Transverse colon (tissue), 4 donors: ENCODE data around the gene XPO6. TPM values are rescaled to one million over a fixed set of nuclear protein-coding genes. Genes with fewer than 3 reads are reported as not detected.

Experiments
- DNase-seq: peaks from one replicate; pipeline ENCODE4 v3.0.0-alpha.2; 2019
- H3K27ac ChIP-seq, 4 donors: fragments of 200-600 bp; sonication (generic); 2 replicates each; pipeline ENCODE4 v1.5.1; 2016 to 2018; ENCODE audit warnings: inconsistent platforms in 4 of 4
- H3K27me3 ChIP-seq: fragments of 200-600 bp; sonication (generic); 2 replicates; pipeline ENCODE4 v1.5.1; 2017; ENCODE audit warnings: inconsistent platforms
- H3K36me3 ChIP-seq, 4 donors: fragments of 200-600 bp; sonication (generic); 2 replicates each; pipeline ENCODE4 v1.5.1; 2017 to 2019; ENCODE audit warnings: inconsistent platforms in 4 of 4
- H3K4me1 ChIP-seq, 4 donors: fragments of 200-600 bp; sonication (generic); 2 replicates each; pipeline ENCODE4 v1.5.1; 2017 to 2020; ENCODE audit warnings: inconsistent platforms in 4 of 4
- H3K4me3 ChIP-seq, 4 donors: fragments of 200-600 bp; sonication (generic); 1 replicate in 1 of 4; 2 replicates in 3 of 4; pipeline versions ENCODE4 v1.5.1 to v1.6.1; 2017 to 2019; ENCODE audit warnings: inconsistent platforms in 4 of 4
- H3K9me3 ChIP-seq, 2 donors: fragments of 200-600 bp; sonication (generic); 2 replicates each; pipeline ENCODE4 v1.5.1; 2017 to 2019; ENCODE audit warnings: inconsistent platforms in 2 of 2
- CTCF ChIP-seq, 5 experiments: fragments of 200-600 bp in 3 of 5; fragments of 450-650 bp in 2 of 5; sonication (generic) in 3 of 5; IDR thresholded peaks; 1 replicate in 2 of 5; 2 replicates in 3 of 5; pipeline ENCODE4 v1.5.1; 2016 to 2017; ENCODE audit warnings: antibody characterized with exemption in 5 of 5, inconsistent platforms in 3 of 5, mild to moderate bottlenecking in 2 of 5, moderate library complexity in 1 of 5
- EP300 ChIP-seq: sonication (generic); formaldehyde crosslinking; IDR thresholded peaks from one replicate; pipeline ENCODE4 v1.6.1; 2017; ENCODE audit warnings: antibody characterized with exemption, low read depth
- POLR2A ChIP-seq: fragments of 450-650 bp; IDR thresholded peaks from one replicate; pipeline ENCODE4 v1.6.1; 2016; ENCODE audit warnings: antibody characterized with exemption, mild to moderate bottlenecking, moderate library complexity
- POLR2AphosphoS5 ChIP-seq, 3 donors: sonication (generic); formaldehyde crosslinking; IDR thresholded peaks; one replicate each; pipeline ENCODE4 v1.6.1; 2016; ENCODE audit warnings: antibody characterized with exemption in 3 of 3
- WGBS, 2 donors: methylation state at CpG; one replicate each; pipeline ENCODE4 v1.1.5; 2018; ENCODE audit warnings: low coverage in 1 of 2; 5-methylcytosine and 5-hydroxymethylcytosine counted together
- in situ Hi-C, 4 donors: fragments of 200-750 bp; cut with MboI; loops; one replicate each; pipeline versions ENCODE4 v1.15.0 to v1.15.1; 2017; ENCODE audit warnings: low sequenced_read_pairs in 3 of 4, low pct_ligation_motif_present in 1 of 4, low pct_unique_long_range_greater_than_20kb in 1 of 4
- intact Hi-C: fragments of 100-400 bp; cut with DNase I; formaldehyde crosslinking; loops from one replicate; pipeline ENCODE4 v1.15.1; 2023; ENCODE audit warnings: low total_unique reads
- total RNA-seq, 4 donors: library from RNA; depleted of rRNA; stranded (reverse); fragments of >200 nt; gene quantifications; one replicate each; pipeline ENCODE4 v1.1.0, GENCODE V29; 2016

The XPO6 gene
- total RNA-seq, 4 donors from 2014 or later, result 140 to 254 (median 204) TPM

GRCh38 chr16:28145796-28146195 is 66.0 kb downstream of the XPO6 start:
- intact Hi-C loops, result no loop called here
- DNase-seq, result no peak
- no peak overlapping the region for H3K27ac ChIP-seq

GRCh38 chr16:28140788-28141618 is 70.8 kb downstream of the XPO6 start:
- intact Hi-C loops, result no loop called here
- in situ Hi-C loops, result no loop called here
- H3K4me3 ChIP-seq, result no peak overlapping the region
- peaks cover 0 to 10% (median 2%) of the 10 kb centered on the region in 4 donors for H3K36me3 ChIP-seq
- H3K4me1 ChIP-seq, result peaks cover 0 to 10% (median 5%) of the 10 kb centered on the region in 4 donors
- 58 to 65% methylated on average over 2 to 5 of the region's 5 CpGs for WGBS, 2 donors
- H3K27ac ChIP-seq, result peak overlapping the region; percentile 52 to 66 (median 58)
- TF ChIP-seq EP300 (no peak), POLR2AphosphoS5 (IDR thresholded peaks at IDR 0.05) (peak in 1 of 3 donors; percentile 19), CTCF (IDR thresholded peaks at IDR 0.05) (no peak), POLR2A (peak; percentile 12)
- DNase-seq, result peak; percentile 37
- H3K9me3 ChIP-seq, result no peaks in the 10 kb centered on the region
- H3K27me3 ChIP-seq, result no peaks in the 10 kb centered on the region

More at GRCh38 chr16:28145796-28146195, 66.0 kb downstream of the XPO6 start:
- Histone ChIP-seq H3K9me3 (no peaks in the 10 kb centered on the region), H3K36me3 (peaks cover 0 to 26% (median 5%) of the 10 kb centered on the region in 4 donors), H3K27me3 (no peaks in the 10 kb centered on the region), H3K4me3 (no peak overlapping the region), H3K4me1 (peaks cover 0 to 4% (median 1%) of the 10 kb centered on the region in 4 donors)
- in situ Hi-C loops, result no loop called here
- WGBS, 2 donors, result 89 to 93% methylated on average over 2 of the region's 2 CpGs
- no peak for TF ChIP-seq EP300
- no peak for TF ChIP-seq POLR2A
- TF ChIP-seq CTCF (IDR thresholded peaks at IDR 0.05), result no peak
- TF ChIP-seq POLR2AphosphoS5 (IDR thresholded peaks at IDR 0.05), result no peak

- no peak overlapping the region for H3K4me3 ChIP-seq
Measured at GRCh38 chr16:28139530-28139929, 72.2 kb downstream of the XPO6 start.

More at GRCh38 chr16:28139530-28139929, 72.2 kb downstream of the XPO6 start:
- no peaks in the 10 kb centered on the region for H3K27me3 ChIP-seq
- TF ChIP-seq CTCF (IDR thresholded peaks at IDR 0.05) (peak in 1 of 5 experiments; percentile 18), EP300 (no peak), POLR2A (no peak)
- in situ Hi-C loops, result no loop called here
- DNase-seq, result no peak
- WGBS, 2 donors, result 78 to 91% methylated on average over 1 of the region's 1 CpG
- H3K4me1 ChIP-seq, result peaks cover 0 to 10% (median 3%) of the 10 kb centered on the region in 4 donors
- intact Hi-C loops, result no loop called here
- peaks cover 0 to 18% (median 3%) of the 10 kb centered on the region in 4 donors for H3K36me3 ChIP-seq
- H3K9me3 ChIP-seq, result no peaks in the 10 kb centered on the region
- peak overlapping the region in 1 of 4 donors; percentile 37 for H3K27ac ChIP-seq
